Embryonic facial prominence (tissue), 1 donor: ENCODE results near the gene ICAM1.
"Not testable (repeated sequence)": the region's sequence is repeated elsewhere in the genome, so short reads cannot be mapped to it uniquely, and the experiment has no call there.

Experiments used
- DNase-seq: peaks from one replicate; pipeline ENCODE4 v3.0.0-alpha.2; 2016; ENCODE audit errors: extremely low spot score

The ICAM1 gene

DNA sequence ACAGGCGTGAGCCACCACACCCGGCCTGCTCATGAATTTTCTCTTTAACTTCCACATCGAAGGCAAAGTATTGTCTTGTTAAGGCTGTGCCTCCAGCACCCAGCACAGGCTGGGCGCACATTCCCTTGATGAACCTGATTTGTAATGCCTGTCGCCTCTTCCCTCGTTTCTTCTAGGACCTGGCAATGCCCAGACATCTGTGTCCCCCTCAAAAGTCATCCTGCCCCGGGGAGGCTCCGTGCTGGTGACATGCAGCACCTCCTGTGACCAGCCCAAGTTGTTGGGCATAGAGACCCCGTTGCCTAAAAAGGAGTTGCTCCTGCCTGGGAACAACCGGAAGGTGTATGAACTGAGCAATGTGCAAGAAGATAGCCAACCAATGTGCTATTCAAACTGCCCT lies 3.7 kb downstream of the ICAM1 start:
- no peak for DNase-seq

DNA sequence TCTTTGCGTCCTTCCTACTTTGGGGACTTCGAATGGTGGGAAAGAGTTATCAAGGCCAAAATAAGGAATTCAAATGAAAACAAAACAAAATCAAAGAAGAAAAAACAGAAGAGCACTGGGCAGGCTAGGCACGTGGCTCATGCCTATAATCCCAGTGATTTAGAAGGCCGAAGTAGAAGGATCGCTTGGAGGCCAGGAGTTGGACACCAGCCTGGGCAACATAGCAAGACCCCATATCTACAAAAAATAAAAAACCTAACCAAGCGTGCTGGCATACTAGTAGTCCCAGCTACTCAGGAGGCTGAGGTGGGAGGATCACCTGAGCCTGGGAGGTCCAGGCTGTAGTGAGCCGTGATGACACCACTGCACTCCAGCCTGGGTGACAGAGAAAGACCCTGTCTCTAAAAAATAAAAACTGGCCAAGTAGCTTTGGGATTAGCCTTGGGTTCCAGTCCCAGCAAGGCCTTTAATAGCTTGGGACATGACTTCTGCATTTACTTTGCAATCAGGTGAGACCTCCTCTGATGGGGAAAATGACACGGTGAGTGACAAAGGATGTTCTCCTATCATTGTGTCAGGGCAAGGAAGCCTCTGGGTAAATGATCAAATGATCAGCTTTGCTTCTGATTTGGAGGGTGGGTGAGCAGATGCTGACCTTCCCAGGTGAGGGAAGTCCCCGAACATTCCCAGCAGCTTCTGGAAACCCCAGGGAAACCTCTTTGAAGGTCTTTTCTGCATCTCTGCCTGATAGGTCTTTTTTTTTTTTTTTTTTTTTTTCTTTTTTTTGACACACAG lies 7.1 kb downstream of the ICAM1 start:
- DNase-seq, result no peak

DNA sequence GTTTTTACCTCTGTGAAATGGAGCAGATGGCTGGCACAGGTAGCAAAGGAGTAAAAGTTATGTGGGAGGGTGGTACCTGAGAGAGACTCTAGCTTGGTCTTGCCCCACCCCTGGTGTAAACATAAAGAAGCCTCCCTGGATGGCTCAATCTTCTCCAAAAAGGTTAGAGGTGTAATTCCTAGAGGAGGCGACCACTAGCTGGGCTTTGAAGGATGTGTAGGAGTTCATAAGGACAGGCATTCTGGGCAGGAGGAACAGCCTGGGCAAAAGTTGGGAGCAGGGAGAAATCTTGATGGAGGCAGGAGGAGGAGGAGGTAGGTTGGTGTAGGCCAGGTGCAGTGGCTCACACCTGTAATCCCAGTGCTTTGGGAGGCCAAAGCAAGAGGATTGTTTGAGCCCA lies 8.0 kb downstream of the ICAM1 start:
- no peak for DNase-seq

DNA sequence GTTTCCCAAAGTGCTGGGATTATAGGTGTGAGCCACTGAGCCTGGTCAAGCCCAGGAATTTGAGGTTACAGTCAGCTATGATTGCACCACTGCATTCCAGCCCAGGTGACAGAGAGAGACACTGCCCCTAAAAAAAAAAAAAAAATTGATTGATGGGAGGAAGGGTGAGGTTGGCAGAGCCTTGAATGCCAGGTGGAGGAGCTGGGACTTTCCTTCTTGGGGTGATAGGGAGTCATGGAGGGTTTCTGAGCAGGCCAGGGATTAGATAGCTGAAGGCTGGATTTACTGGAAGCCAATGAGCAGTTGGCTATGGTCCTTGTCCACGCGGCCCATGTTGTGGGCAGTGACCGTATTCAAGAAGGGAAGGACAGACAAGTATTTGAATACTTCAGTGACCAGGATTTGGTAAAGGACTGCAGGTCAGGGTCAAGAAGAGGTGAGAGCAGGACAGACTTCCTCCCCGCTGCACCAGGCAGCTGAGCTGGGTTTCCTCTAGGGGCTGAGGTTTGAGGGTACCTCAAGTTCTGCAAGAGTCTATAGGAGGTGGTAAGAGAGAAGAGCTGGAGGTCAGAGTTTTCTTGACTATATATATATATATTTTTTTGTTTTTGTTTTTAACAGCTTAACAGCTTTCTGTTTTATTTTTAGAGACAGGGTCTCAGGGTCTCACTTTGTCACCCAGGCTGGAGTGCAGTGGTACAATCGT lies 9.0 kb downstream of the ICAM1 start:
- DNase-seq, result no peak

DNA sequence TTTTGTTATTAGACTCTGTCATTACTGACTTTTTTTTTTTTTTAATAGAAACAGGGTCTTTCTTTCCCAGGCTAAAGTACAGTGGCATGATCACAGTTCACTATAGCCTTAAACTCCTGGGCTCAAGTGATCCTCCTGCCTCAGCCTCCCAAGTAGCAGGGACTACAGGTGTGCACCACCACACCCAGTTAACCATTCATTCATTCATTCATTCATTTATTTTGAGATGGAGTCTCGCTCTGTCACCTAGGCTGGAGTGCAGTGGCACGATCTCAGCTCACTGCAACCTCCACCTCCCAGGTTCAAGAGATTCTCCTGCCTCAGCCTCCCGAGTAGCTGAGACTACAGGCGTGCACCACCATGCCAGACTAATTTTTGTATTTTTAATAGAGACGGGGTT lies 11.1 kb downstream of the ICAM1 start:
- DNase-seq, result not testable (repeated sequence)

DNA sequence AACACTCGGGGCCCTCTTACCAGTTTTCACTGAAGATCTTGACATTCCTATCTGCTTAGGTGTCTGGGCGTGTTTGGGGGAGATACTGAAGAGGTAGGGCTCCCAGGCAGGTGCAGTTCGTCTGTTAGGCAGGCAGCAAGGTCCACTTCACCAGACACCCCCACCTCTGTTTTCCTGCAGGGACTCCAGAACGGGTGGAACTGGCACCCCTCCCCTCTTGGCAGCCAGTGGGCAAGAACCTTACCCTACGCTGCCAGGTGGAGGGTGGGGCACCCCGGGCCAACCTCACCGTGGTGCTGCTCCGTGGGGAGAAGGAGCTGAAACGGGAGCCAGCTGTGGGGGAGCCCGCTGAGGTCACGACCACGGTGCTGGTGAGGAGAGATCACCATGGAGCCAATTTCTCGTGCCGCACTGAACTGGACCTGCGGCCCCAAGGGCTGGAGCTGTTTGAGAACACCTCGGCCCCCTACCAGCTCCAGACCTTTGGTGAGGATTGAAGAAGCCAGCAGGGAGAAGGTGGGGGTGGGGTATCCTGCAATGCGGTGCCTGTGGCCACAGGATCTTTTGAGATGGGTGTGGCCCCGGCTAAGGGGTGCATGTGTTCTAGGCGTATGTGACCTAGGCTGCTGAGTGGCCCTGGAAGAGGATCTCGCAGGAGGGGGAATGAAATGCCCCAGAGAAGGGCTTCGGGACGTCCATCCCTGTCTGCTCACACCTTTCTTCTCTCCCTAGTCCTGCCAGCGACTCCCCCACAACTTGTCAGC lies 12.6 kb downstream of the ICAM1 start:
- DNase-seq, result no peak

DNA sequence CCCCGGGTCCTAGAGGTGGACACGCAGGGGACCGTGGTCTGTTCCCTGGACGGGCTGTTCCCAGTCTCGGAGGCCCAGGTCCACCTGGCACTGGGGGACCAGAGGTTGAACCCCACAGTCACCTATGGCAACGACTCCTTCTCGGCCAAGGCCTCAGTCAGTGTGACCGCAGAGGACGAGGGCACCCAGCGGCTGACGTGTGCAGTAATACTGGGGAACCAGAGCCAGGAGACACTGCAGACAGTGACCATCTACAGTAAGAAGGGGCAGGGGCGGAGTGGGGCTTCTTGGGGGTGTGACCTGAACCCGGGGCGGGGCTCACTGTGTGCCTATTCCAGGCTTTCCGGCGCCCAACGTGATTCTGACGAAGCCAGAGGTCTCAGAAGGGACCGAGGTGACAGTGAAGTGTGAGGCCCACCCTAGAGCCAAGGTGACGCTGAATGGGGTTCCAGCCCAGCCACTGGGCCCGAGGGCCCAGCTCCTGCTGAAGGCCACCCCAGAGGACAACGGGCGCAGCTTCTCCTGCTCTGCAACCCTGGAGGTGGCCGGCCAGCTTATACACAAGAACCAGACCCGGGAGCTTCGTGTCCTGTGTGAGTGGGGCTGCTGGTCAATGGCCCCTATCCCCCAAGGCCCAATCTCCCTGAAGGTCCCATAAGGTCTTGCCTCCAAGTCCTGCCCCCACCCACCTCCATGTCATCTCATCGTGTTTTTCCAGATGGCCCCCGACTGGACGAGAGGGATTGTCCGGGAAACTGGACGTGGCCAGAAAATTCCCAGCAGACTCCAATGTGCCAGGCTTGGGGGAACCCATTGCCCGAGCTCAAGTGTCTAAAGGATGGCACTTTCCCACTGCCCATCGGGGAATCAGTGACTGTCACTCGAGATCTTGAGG lies 13.4 kb downstream of the ICAM1 start:
- DNase-seq, result no peak

DNA sequence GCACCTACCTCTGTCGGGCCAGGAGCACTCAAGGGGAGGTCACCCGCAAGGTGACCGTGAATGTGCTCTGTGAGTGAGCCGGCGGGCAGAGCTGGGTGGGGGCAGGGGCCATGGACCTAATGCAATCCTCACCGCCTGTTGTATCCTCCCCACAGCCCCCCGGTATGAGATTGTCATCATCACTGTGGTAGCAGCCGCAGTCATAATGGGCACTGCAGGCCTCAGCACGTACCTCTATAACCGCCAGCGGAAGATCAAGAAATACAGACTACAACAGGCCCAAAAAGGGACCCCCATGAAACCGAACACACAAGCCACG lies 14.0 kb downstream of the ICAM1 start:
- DNase-seq, result no peak

DNA sequence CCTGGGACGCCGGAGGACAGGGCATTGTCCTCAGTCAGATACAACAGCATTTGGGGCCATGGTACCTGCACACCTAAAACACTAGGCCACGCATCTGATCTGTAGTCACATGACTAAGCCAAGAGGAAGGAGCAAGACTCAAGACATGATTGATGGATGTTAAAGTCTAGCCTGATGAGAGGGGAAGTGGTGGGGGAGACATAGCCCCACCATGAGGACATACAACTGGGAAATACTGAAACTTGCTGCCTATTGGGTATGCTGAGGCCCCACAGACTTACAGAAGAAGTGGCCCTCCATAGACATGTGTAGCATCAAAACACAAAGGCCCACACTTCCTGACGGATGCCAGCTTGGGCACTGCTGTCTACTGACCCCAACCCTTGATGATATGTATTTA lies 14.5 kb downstream of the ICAM1 start:
- DNase-seq, result no peak

DNA sequence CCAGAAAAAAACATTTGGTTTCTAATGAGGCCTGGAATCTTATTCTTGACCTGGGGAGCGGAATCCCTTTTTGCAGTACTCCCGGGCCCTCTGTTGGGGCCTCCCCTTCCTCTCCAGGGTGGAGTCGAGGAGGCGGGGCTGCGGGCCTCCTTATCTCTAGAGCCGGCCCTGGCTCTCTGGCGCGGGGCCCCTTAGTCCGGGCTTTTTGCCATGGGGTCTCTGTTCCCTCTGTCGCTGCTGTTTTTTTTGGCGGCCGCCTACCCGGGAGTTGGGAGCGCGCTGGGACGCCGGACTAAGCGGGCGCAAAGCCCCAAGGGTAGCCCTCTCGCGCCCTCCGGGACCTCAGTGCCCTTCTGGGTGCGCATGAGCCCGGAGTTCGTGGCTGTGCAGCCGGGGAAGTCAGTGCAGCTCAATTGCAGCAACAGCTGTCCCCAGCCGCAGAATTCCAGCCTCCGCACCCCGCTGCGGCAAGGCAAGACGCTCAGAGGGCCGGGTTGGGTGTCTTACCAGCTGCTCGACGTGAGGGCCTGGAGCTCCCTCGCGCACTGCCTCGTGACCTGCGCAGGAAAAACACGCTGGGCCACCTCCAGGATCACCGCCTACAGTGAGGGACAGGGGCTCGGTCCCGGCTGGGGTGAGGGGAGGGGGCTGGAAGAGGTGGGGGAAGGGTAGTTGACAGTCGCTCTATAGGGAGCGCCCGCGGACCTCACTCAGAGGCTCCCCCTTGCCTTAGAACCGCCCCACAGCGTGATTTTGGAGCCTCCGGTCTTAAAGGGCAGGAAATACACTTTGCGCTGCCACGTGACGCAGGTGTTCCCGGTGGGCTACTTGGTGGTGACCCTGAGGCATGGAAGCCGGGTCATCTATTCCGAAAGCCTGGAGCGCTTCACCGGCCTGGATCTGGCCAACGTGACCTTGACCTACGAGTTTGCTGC lies 16.1 kb downstream of the ICAM1 start, which contains the start of gene ICAM4:
Gene ICAM4, plus strand, starts transcription at position 153 of the 935 bp plus-strand sequence. Its CDS starts 58 bp downstream, at position 211.
- DNase-seq, result no peak

DNA sequence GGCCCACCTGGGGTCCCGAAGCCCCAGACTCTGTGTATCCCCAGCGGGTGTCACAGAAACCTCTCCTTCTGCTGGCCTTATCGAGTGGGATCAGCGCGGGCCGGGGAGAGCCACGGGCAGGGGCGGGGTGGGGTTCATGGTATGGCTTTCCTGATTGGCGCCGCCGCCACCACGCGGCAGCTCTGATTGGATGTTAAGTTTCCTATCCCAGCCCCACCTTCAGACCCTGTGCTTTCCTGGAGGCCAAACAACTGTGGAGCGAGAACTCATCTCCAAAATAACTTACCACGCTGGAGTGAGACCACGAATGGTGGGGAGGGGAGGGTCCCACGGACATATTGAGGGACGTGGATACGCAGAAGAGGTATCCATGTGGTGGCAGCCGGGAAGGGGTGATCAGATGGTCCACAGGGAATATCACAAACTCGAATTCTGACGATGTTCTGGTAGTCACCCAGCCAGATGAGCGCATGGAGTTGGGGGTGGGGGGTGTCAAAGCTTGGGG lies 17.8 kb downstream of the ICAM1 start:
- DNase-seq, result no peak

DNA sequence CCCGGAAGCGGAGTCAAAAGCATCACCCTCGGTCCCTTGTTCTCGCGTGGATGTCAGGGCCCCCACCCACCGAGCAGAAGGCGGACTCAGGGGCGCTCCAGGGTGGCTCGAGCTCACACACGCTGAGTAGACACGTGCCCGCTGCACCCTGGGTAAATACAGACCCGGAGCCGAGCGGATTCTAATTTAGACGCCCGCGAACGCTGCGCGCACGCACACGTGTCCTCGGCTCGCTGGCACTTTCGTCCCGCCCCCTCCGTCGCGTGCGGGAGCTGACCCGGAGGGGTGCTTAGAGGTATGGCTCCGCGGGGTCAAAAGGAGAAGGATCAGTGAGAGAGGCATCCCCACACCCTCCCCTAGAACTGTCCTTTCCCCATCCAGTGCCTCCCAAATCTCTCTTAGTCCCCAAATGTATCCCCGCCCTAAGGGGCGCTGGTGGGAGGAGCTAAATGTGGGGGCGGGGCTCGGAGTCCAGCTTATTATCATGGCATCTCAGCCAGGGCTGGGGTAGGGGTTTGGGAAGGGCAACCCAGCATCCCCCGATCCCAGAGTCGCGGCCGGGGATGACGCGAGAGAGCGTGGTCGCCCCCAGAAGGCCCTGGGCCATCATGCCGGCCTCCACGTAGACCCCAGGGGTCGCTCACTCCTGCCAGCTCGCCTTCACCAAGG lies 18.4 kb downstream of the ICAM1 start:
- DNase-seq, result no peak

DNA sequence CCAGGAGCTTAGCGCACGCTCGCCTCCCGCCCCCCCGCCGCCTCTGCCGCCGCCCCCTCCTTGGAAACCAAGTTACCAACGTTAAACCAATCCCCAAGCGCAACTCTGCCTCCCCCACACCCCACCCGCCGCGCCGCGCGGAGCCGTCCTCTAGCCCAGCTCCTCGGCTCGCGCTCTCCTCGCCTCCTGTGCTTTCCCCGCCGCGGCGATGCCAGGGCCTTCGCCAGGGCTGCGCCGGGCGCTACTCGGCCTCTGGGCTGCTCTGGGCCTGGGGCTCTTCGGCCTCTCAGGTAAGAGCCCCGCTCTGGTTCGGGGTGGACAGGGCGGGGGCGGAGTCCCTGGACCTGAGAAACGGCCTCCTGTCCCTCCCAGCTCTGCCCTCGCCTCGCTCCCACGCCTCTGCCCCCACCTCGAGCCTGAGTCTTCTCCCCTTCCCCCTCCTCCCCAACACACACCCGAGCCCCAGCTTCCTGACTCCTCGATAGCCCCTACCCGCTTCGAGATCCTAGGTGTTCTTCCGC lies 19.0 kb downstream of the ICAM1 start, which contains the start of gene ICAM5:
Gene ICAM5, plus strand, starts transcription at position 117 of the 521 bp plus-strand sequence. Its CDS starts 92 bp downstream, at position 209.
- no peak for DNase-seq

DNA sequence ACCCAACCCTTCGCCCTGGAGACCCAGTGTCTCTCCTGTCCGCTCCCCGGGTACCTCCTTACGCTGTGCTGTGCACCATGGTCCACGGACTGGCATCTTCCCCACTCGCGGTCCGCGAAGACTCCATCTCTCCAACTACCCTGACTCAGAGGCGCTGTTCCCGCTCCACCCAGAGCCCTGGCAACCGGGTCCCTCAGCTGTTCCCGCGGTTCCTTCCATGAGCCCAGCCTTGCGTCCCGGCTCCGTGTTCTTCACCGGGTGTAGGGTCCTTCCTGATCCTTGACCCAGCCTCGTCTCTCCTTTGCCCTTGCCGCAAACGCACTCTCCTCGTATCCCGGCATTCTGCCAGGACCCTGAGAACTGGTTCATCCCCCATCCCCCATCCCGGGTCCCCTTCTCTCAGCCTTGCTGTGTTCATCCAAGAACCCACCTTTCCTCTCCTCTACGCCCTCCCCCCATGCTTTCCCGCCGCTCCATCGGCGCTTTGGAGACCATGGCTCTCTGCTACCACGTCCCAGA lies 19.5 kb downstream of the ICAM1 start:
- DNase-seq, result no peak

DNA sequence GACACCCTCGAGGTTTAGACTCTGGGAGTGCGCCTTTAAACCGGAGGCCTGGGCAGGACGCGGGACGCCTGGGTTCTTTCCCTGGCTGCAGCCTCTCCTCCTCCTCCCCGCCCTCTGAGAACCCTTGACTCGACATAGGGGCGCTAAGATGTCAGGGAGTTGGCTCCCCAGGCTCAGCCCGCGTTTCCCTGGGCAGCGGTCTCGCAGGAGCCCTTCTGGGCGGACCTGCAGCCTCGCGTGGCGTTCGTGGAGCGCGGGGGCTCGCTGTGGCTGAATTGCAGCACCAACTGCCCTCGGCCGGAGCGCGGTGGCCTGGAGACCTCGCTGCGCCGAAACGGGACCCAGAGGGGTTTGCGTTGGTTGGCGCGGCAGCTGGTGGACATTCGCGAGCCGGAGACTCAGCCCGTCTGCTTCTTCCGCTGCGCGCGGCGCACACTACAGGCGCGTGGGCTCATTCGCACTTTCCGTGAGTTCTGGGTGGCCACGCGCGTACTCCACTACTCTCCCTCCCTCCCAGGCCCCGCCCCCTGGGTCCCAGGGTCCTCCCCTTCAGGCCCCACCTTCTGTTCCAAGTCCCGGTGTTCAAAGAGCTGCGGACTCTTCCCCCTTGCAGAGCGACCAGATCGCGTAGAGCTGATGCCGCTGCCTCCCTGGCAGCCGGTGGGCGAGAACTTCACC lies 20.1 kb downstream of the ICAM1 start:
- no peak for DNase-seq

DNA sequence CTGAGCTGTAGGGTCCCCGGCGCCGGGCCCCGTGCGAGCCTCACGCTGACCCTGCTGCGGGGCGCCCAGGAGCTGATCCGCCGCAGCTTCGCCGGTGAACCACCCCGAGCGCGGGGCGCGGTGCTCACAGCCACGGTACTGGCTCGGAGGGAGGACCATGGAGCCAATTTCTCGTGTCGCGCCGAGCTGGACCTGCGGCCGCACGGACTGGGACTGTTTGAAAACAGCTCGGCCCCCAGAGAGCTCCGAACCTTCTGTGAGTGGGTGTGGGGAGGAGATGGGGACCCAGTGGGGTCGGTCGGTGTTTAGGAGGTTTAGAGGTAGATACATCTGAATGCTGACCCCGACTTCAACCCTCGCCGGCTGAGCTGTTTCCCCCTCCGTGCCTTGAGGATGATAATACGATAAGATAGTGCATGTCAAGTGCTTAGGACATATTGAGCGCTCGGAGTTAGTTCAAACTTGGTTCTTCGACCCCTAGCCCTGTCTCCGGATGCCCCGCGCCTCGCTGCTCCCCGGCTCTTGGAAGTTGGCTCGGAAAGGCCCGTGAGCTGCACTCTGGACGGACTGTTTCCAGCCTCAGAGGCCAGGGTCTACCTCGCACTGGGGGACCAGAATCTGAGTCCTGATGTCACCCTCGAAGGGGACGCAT lies 20.8 kb downstream of the ICAM1 start:
- no peak for DNase-seq

DNA sequence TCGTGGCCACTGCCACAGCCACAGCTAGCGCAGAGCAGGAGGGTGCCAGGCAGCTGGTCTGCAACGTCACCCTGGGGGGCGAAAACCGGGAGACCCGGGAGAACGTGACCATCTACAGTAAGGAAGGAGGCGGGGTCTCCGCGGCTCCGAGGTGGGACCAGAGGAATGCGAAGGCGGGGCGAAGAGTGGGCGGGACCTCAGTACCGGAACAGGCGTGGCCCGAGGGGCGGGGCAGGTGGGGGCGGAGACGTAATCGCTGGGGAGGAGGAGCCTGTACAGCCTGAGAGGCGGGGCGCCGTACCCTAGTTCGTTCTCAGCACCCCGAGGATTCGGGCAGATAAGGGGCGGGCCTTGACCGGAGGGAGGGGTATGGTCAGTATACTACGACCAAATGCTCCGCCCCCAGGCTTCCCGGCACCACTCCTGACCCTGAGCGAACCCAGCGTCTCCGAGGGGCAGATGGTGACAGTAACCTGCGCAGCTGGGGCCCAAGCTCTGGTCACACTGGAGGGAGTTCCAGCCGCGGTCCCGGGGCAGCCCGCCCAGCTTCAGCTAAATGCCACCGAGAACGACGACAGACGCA lies 21.4 kb downstream of the ICAM1 start:
- no peak for DNase-seq
